Measurements from ENCODE around the gene EN2. TPM values are rescaled to one million over a fixed set of nuclear protein-coding genes. Genes with fewer than 3 reads are reported as not detected.

Gene EN2
- total RNA-seq, 2 donors from 2014 or later, result 0.45 TPM; not detected in 1

DNA sequence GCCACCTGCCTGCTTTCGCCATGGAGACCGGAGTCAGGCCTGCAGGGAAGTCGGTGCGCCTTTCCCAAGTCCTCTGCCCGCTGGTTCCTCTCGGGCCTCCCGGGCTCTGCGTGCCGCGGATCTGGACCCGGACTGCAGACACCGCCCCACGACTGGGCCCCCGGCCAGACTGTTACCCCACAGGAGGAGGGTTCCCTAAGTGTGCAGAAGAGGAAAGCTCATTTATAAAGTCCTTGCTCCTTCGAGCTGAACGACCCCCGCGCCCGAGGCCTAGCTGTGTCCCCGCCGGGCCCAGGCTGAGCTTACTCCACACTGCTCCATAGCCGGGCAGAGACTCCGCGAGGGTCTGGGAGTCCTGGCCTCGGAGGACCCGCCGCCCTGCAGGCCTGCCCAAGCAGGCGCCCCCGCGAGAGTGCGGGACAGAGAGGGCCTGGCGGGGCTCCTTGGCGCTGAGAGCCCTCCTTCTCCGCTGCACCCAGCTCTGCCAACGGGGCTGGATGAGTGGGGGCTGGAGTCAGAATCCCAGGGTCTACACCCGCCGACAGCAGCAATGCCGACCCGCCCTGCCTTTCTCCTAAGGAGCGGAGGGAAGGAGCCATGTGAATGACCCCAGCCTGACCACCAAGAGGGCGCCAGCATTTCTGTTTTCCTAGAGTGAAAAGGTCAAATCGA lies 8.3 kb downstream of the EN2 start:
- H3K27me3 ChIP-seq (replicated peaks; ENCODE audit: insufficient read depth), result peaks cover 78% of the 10 kb centered on the region

GRCh38 chr7:155466814-155467733 lies 9.1 kb downstream of the EN2 start:
- H3K27ac ChIP-seq, result no peak overlapping the region
- H3K4me3 ChIP-seq, result no peak overlapping the region
- no peaks in the 10 kb centered on the region for H3K4me1 ChIP-seq (replicated peaks)
- H3K9me3 ChIP-seq, result no peaks in the 10 kb centered on the region
- TF ChIP-seq POLR2AphosphoS5 (IDR thresholded peaks at IDR 0.05) (no peak), POLR2A (IDR thresholded peaks at IDR 0.05) (no peak), CTCF (IDR thresholded peaks at IDR 0.05) (no peak)
- DNase-seq (ENCODE audit: low spot score), result no peak
- 5% methylated on average over 53 of the region's 78 CpGs for WGBS
- intact Hi-C loops (cut with DNase I), result no loop called here
- peaks cover 80% of the 10 kb centered on the region for H3K27me3 ChIP-seq (replicated peaks; ENCODE audit: insufficient read depth)
- no peaks in the 10 kb centered on the region for H3K36me3 ChIP-seq

More for the DNA sequence above, 8.3 kb downstream of the EN2 start:
- H3K9me3 ChIP-seq, result no peaks in the 10 kb centered on the region
- H3K4me1 ChIP-seq (replicated peaks), result no peaks in the 10 kb centered on the region
- no peak overlapping the region for H3K27ac ChIP-seq
- intact Hi-C loops (cut with DNase I), result no loop called here
- WGBS, result 5% methylated on average over 36 of the region's 42 CpGs
- H3K36me3 ChIP-seq, result no peaks in the 10 kb centered on the region
- TF ChIP-seq CTCF (IDR thresholded peaks at IDR 0.05), result no peak
- no peak for TF ChIP-seq POLR2AphosphoS5 (IDR thresholded peaks at IDR 0.05)
- TF ChIP-seq POLR2A (IDR thresholded peaks at IDR 0.05), result no peak
- no peak overlapping the region for H3K4me3 ChIP-seq
- DNase-seq (ENCODE audit: low spot score), result no peak

GRCh38 chr7:155467846-155468784 lies 10.2 kb downstream of the EN2 start:
- TF ChIP-seq POLR2AphosphoS5 (IDR thresholded peaks at IDR 0.05) (no peak), CTCF (IDR thresholded peaks at IDR 0.05) (no peak), POLR2A (IDR thresholded peaks at IDR 0.05) (no peak)
- DNase-seq (ENCODE audit: low spot score), result no peak
- Histone ChIP-seq H3K4me1 (replicated peaks) (no peaks in the 10 kb centered on the region), H3K27ac (no peak overlapping the region), H3K36me3 (no peaks in the 10 kb centered on the region), H3K9me3 (no peaks in the 10 kb centered on the region), H3K27me3 (replicated peaks; ENCODE audit: insufficient read depth) (peaks cover 80% of the 10 kb centered on the region), H3K4me3 (no peak overlapping the region)
- intact Hi-C loops (cut with DNase I), result no loop called here
- WGBS, result 3% methylated on average over 60 of the region's 70 CpGs

GRCh38 chr7:155468785-155469148 lies 10.8 kb downstream of the EN2 start:
- no peaks in the 10 kb centered on the region for H3K36me3 ChIP-seq
- TF ChIP-seq CTCF (IDR thresholded peaks at IDR 0.05), result no peak
- TF ChIP-seq POLR2A (IDR thresholded peaks at IDR 0.05), result no peak
- TF ChIP-seq POLR2AphosphoS5 (IDR thresholded peaks at IDR 0.05), result no peak
- no peak for DNase-seq (ENCODE audit: low spot score)
- intact Hi-C loops (cut with DNase I), result no loop called here
- peaks cover 81% of the 10 kb centered on the region for H3K27me3 ChIP-seq (replicated peaks; ENCODE audit: insufficient read depth)
- H3K4me3 ChIP-seq, result no peak overlapping the region
- no peaks in the 10 kb centered on the region for H3K9me3 ChIP-seq
- H3K27ac ChIP-seq, result no peak overlapping the region
- 11% methylated on average over 10 of the region's 10 CpGs for whole genome bisulfite sequencing
- H3K4me1 ChIP-seq (replicated peaks), result no peaks in the 10 kb centered on the region

Data from prostate gland (tissue), 2 donors.